ENCODE measurements around the gene BRME1. TPM values are rescaled to one million over a fixed set of nuclear protein-coding genes. Genes with fewer than 3 reads are reported as not detected.

Gene BRME1
- 0.40 TPM for polyA plus RNA-seq (2012; ENCODE audit: missing spikeins)

GRCh38 chr19:13905634-13906520, at the start of gene BRME1, which contains the start of gene CC2D1A:
TSS of gene BRME1 (minus strand) at chr19:13906117. CDS start at chr19:13904892, 1,225 bp downstream.
TSS of gene CC2D1A (plus strand) at chr19:13906201. CDS start at chr19:13906442, 241 bp downstream.
- FAIRE-seq (peak; percentile 98), DNase-seq (ENCODE audit: insufficient read length) (peak; percentile 100)
- peak; percentile 68; the same call in 1 of the 2 replicates for TF ChIP-seq POLR2A (IDR thresholded peaks at IDR 0.05; ENCODE audit: low read depth, low read length)
- TF ChIP-seq TAF1 (IDR thresholded peaks at IDR 0.05; ENCODE audit: borderline replicate concordance, low read depth, low read length) = no peak

GRCh38 chr19:13954185-13954584, 48.3 kb upstream of the BRME1 start:
- DNase-seq (ENCODE audit: insufficient read length) (no peak), FAIRE-seq (no peak)
- TF ChIP-seq POLR2AphosphoS5 (IDR thresholded peaks at IDR 0.05; ENCODE audit: low read depth, low read length) (no peak), TAF1 (IDR thresholded peaks at IDR 0.05; ENCODE audit: borderline replicate concordance, low read depth, low read length) (no peak), POLR2A (IDR thresholded peaks at IDR 0.05; ENCODE audit: low read depth, low read length) (no peak)

- no peak for DNase-seq (ENCODE audit: insufficient read length)
- TF ChIP-seq POLR2AphosphoS5 (IDR thresholded peaks at IDR 0.05; ENCODE audit: low read depth, low read length) (no peak), TAF1 (IDR thresholded peaks at IDR 0.05; ENCODE audit: borderline replicate concordance, low read depth, low read length) (no peak), POLR2A (IDR thresholded peaks at IDR 0.05; ENCODE audit: low read depth, low read length) (no peak)
- FAIRE-seq = no peak
Observed at GRCh38 chr19:13952931-13953531, 47.1 kb upstream of the BRME1 start.

GRCh38 chr19:13952154-13952930, 46.4 kb upstream of the BRME1 start, which contains the start of gene DCAF15:
TSS of gene DCAF15 (plus strand) at chr19:13952509. CDS start at chr19:13952513, 4 bp downstream.
- DNase-seq (ENCODE audit: insufficient read length) = peak; percentile 100
- peak; percentile 100 for FAIRE-seq

GRCh38 chr19:13951799-13952153, 45.9 kb upstream of the BRME1 start:
- FAIRE-seq = no peak
- no peak for TF ChIP-seq POLR2A (IDR thresholded peaks at IDR 0.05; ENCODE audit: low read depth, low read length)
- TF ChIP-seq TAF1 (IDR thresholded peaks at IDR 0.05; ENCODE audit: borderline replicate concordance, low read depth, low read length) = no peak
- TF ChIP-seq POLR2AphosphoS5 (IDR thresholded peaks at IDR 0.05; ENCODE audit: low read depth, low read length) = no peak
- DNase-seq (ENCODE audit: insufficient read length) = no peak

More at GRCh38 chr19:13952154-13952930, 46.4 kb upstream of the BRME1 start, which contains the start of gene DCAF15:
- peak; percentile 92 for TF ChIP-seq TAF1 (IDR thresholded peaks at IDR 0.05; ENCODE audit: borderline replicate concordance, low read depth, low read length)
- 0 out of 2 replicates have a peak, but pooled peaks have one; percentile 24 for TF ChIP-seq POLR2AphosphoS5 (IDR thresholded peaks at IDR 0.05; ENCODE audit: low read depth, low read length)
- TF ChIP-seq POLR2A (IDR thresholded peaks at IDR 0.05; ENCODE audit: low read depth, low read length) = peak; percentile 73; the same call in 1 of the 2 replicates

- TF ChIP-seq TAF1 (IDR thresholded peaks at IDR 0.05; ENCODE audit: borderline replicate concordance, low read depth, low read length) (no peak), POLR2A (IDR thresholded peaks at IDR 0.05; ENCODE audit: low read depth, low read length) (no peak), POLR2AphosphoS5 (IDR thresholded peaks at IDR 0.05; ENCODE audit: low read depth, low read length) (no peak)
- FAIRE-seq (no peak), DNase-seq (ENCODE audit: insufficient read length) (no peak)
Observed at GRCh38 chr19:13951043-13951442, 45.1 kb upstream of the BRME1 start.

GRCh38 chr19:13946414-13946813, 40.5 kb upstream of the BRME1 start:
- no peak for DNase-seq (ENCODE audit: insufficient read length)
- no peak for TF ChIP-seq TAF1 (IDR thresholded peaks at IDR 0.05; ENCODE audit: borderline replicate concordance, low read depth, low read length)
- no peak for FAIRE-seq

GRCh38 chr19:13942023-13942684, 36.2 kb upstream of the BRME1 start:
- TF ChIP-seq POLR2AphosphoS5 (IDR thresholded peaks at IDR 0.05; ENCODE audit: low read depth, low read length) (no peak), TAF1 (IDR thresholded peaks at IDR 0.05; ENCODE audit: borderline replicate concordance, low read depth, low read length) (no peak), POLR2A (IDR thresholded peaks at IDR 0.05; ENCODE audit: low read depth, low read length) (no peak)
- FAIRE-seq (no peak), DNase-seq (ENCODE audit: insufficient read length) (no peak)

- FAIRE-seq (no peak), DNase-seq (ENCODE audit: insufficient read length) (no peak)
- TF ChIP-seq TAF1 (IDR thresholded peaks at IDR 0.05; ENCODE audit: borderline replicate concordance, low read depth, low read length) = no peak
- TF ChIP-seq POLR2A (IDR thresholded peaks at IDR 0.05; ENCODE audit: low read depth, low read length) = no peak
- no peak for TF ChIP-seq POLR2AphosphoS5 (IDR thresholded peaks at IDR 0.05; ENCODE audit: low read depth, low read length)
Observed at GRCh38 chr19:13938301-13939064, 32.6 kb upstream of the BRME1 start, which contains the start of gene PODNL1. TSS of gene PODNL1 (minus strand) at chr19:13938417. CDS start at chr19:13938181, 236 bp downstream.

Data from GM12892 (cell line).